Naive B cell (primary cell): ENCODE data around the gene GOLGA6B. TPM values are rescaled to one million over a fixed set of nuclear protein-coding genes. Genes with fewer than 3 reads are reported as not detected.
"Not testable (repeated sequence)": the region's sequence is repeated elsewhere in the genome, so short reads cannot be mapped to it uniquely, and the experiment has no call there.

Experiments used
- ATAC-seq, 2 donors: fragments of 150-1000 bp; cut with Tn5 transposase; 2 replicates each; pipeline ENCODE4 v1.10.0; 2021; ENCODE audit warnings: low read depth in 2 of 2, mild to moderate bottlenecking in 2 of 2, moderate library complexity in 2 of 2
- DNase-seq: peaks from one replicate; pipeline ENCODE4 v3.0.0; 2022
- H3K27ac Mint-ChIP-seq, 6 donors: one replicate each; pipeline ENCODE4 v1.8.0; 2020 to 2022; ENCODE audit warnings: mild to moderate bottlenecking in 6 of 6, mixed read lengths in 6 of 6, moderate library complexity in 5 of 6, inconsistent platforms in 2 of 6
- H3K27me3 Mint-ChIP-seq, 3 donors: one replicate each; pipeline ENCODE4 v1.8.0; 2021 to 2022; ENCODE audit warnings: mixed read lengths in 3 of 3, mild to moderate bottlenecking in 1 of 3
- H3K36me3 Mint-ChIP-seq, 2 donors: one replicate each; pipeline ENCODE4 v1.8.0; 2020 to 2022; ENCODE audit warnings: mixed read lengths in 2 of 2, inconsistent platforms in 1 of 2, mild to moderate bottlenecking in 1 of 2
- H3K4me1 Mint-ChIP-seq, 3 donors: one replicate each; pipeline ENCODE4 v1.8.0; 2020 to 2022; ENCODE audit warnings: mixed read lengths in 3 of 3, inconsistent platforms in 1 of 3, mild to moderate bottlenecking in 1 of 3, moderate library complexity in 1 of 3
- H3K4me3 Mint-ChIP-seq, 8 donors: one replicate each; pipeline ENCODE4 v1.8.0; 2020 to 2022; ENCODE audit warnings: mild to moderate bottlenecking in 8 of 8, mixed read lengths in 8 of 8, moderate library complexity in 8 of 8, inconsistent platforms in 2 of 8
- H3K9me3 Mint-ChIP-seq, 7 donors: one replicate each; pipeline ENCODE4 v1.8.0; 2020 to 2022; ENCODE audit warnings: mixed read lengths in 7 of 7, mild to moderate bottlenecking in 5 of 7, inconsistent platforms in 2 of 7, moderate library complexity in 1 of 7
- polyA plus RNA-seq, 6 donors: library from polyadenylated mRNA; unstranded; fragments of 300-500 nt; fragmentation: Illumina TruSeq; gene quantifications; one replicate each; pipeline ENCODE4 v1.2.3, GENCODE V29; 2021; ENCODE audit warnings: low read depth in 6 of 6

Gene GOLGA6B
- polyA plus RNA-seq, 6 donors from 2014 or later = not detected

- H3K27me3 Mint-ChIP-seq, H3K9me3 Mint-ChIP-seq, H3K4me1 Mint-ChIP-seq, H3K27ac Mint-ChIP-seq, H3K36me3 Mint-ChIP-seq: not testable (repeated sequence)
- peak overlapping the region in 3 of 8 donors; percentile 28 to 67 (median 36) for H3K4me3 Mint-ChIP-seq
- ATAC-seq (peak; percentile 61 to 70), DNase-seq (peak; percentile 7)
Measured at GRCh38 chr15:72636519-72637282, 17.8 kb upstream of the GOLGA6B start.

- H3K4me1 Mint-ChIP-seq, H3K4me3 Mint-ChIP-seq, ATAC-seq, H3K9me3 Mint-ChIP-seq, H3K27me3 Mint-ChIP-seq, H3K36me3 Mint-ChIP-seq, DNase-seq, H3K27ac Mint-ChIP-seq: not testable (repeated sequence)
Measured at GRCh38 chr15:72639759-72640483, 14.6 kb upstream of the GOLGA6B start.

- not testable (repeated sequence) for H3K27ac Mint-ChIP-seq, H3K9me3 Mint-ChIP-seq, ATAC-seq, H3K4me1 Mint-ChIP-seq, H3K4me3 Mint-ChIP-seq, H3K27me3 Mint-ChIP-seq, DNase-seq, H3K36me3 Mint-ChIP-seq
Measured at GRCh38 chr15:72642271-72642670, 12.2 kb upstream of the GOLGA6B start.

- not testable (repeated sequence) for H3K27ac Mint-ChIP-seq, H3K4me3 Mint-ChIP-seq, H3K9me3 Mint-ChIP-seq, DNase-seq, H3K4me1 Mint-ChIP-seq, H3K27me3 Mint-ChIP-seq, ATAC-seq, H3K36me3 Mint-ChIP-seq
Measured at GRCh38 chr15:72648631-72649253, 5.8 kb upstream of the GOLGA6B start.

GRCh38 chr15:72656014-72656413, 1.5 kb downstream of the GOLGA6B start:
- H3K4me1 Mint-ChIP-seq, H3K36me3 Mint-ChIP-seq, H3K27ac Mint-ChIP-seq, H3K9me3 Mint-ChIP-seq, H3K4me3 Mint-ChIP-seq, ATAC-seq, DNase-seq, H3K27me3 Mint-ChIP-seq: not testable (repeated sequence)

GRCh38 chr15:72661081-72661480, 6.6 kb downstream of the GOLGA6B start:
- H3K27me3 Mint-ChIP-seq, H3K4me3 Mint-ChIP-seq, H3K4me1 Mint-ChIP-seq, ATAC-seq, H3K36me3 Mint-ChIP-seq, H3K27ac Mint-ChIP-seq, H3K9me3 Mint-ChIP-seq, DNase-seq: not testable (repeated sequence)

GRCh38 chr15:72663931-72664330, 9.4 kb downstream of the GOLGA6B start:
- H3K4me1 Mint-ChIP-seq, H3K27me3 Mint-ChIP-seq, H3K4me3 Mint-ChIP-seq, ATAC-seq, H3K36me3 Mint-ChIP-seq, H3K27ac Mint-ChIP-seq, H3K9me3 Mint-ChIP-seq, DNase-seq: not testable (repeated sequence)

- not testable (repeated sequence) for H3K4me3 Mint-ChIP-seq, H3K27me3 Mint-ChIP-seq, H3K36me3 Mint-ChIP-seq, DNase-seq, H3K9me3 Mint-ChIP-seq, H3K4me1 Mint-ChIP-seq, H3K27ac Mint-ChIP-seq, ATAC-seq
Measured at GRCh38 chr15:72665706-72666105, 11.2 kb downstream of the GOLGA6B start.

- not testable (repeated sequence) for H3K9me3 Mint-ChIP-seq, ATAC-seq, DNase-seq, H3K36me3 Mint-ChIP-seq, H3K4me3 Mint-ChIP-seq, H3K27ac Mint-ChIP-seq
- Mint-ChIP-seq H3K27me3 (peaks cover 4 to 20% (median 17%) of the 10 kb centered on the region in 3 donors), H3K4me1 (peaks cover 5 to 12% (median 7%) of the 10 kb centered on the region in 3 donors)
Measured at GRCh38 chr15:72669803-72670202, 15.3 kb downstream of the GOLGA6B start.

GRCh38 chr15:72670656-72671352, 16.3 kb downstream of the GOLGA6B start:
- Mint-ChIP-seq H3K4me3 (peak overlapping the region in 7 of 8 donors; percentile 61 to 94 (median 88)), H3K4me1 (peaks cover 5 to 12% (median 7%) of the 10 kb centered on the region in 3 donors), H3K27me3 (peaks cover 6 to 21% (median 18%) of the 10 kb centered on the region in 3 donors), H3K27ac (peak overlapping the region in 1 of 6 donors; percentile 45)
- ATAC-seq = peak; percentile 91 to 92
- peak; percentile 66 for DNase-seq
- not testable (repeated sequence) for H3K9me3 Mint-ChIP-seq, H3K36me3 Mint-ChIP-seq

GRCh38 chr15:72671525-72671924, 17.0 kb downstream of the GOLGA6B start:
- H3K9me3 Mint-ChIP-seq = no peaks in the 10 kb centered on the region

GRCh38 chr15:72676838-72677237, 22.3 kb downstream of the GOLGA6B start:
- Mint-ChIP-seq H3K36me3 (no peaks in the 10 kb centered on the region), H3K4me1 (no peaks in the 10 kb centered on the region), H3K27ac (peak overlapping the region in 1 of 6 donors; percentile 17), H3K9me3 (no peaks in the 10 kb centered on the region), H3K4me3 (no peak overlapping the region), H3K27me3 (peaks cover 12 to 41% (median 37%) of the 10 kb centered on the region in 3 donors)
- DNase-seq (no peak), ATAC-seq (no peak)

More at GRCh38 chr15:72671525-72671924, 17.0 kb downstream of the GOLGA6B start:
- Mint-ChIP-seq H3K27ac (no peak overlapping the region), H3K36me3 (no peaks in the 10 kb centered on the region), H3K27me3 (peaks cover 8 to 21% (median 21%) of the 10 kb centered on the region in 3 donors), H3K4me3 (no peak overlapping the region), H3K4me1 (peaks cover 5 to 12% (median 7%) of the 10 kb centered on the region in 3 donors)
- DNase-seq (no peak), ATAC-seq (no peak)

- ATAC-seq = peak; percentile 54 to 59
- Mint-ChIP-seq H3K27me3 (peaks cover 10 to 33% (median 24%) of the 10 kb centered on the region in 3 donors), H3K4me3 (peak overlapping the region in 1 of 8 donors; percentile 17), H3K9me3 (no peaks in the 10 kb centered on the region), H3K36me3 (no peaks in the 10 kb centered on the region), H3K4me1 (peaks cover 6 to 8% (median 6%) of the 10 kb centered on the region in 3 donors), H3K27ac (peak overlapping the region in 1 of 6 donors; percentile 64)
- no peak for DNase-seq
Measured at GRCh38 chr15:72680931-72681330, 26.4 kb downstream of the GOLGA6B start.
